Natural killer cell treated with Interleukin-12 subunit alpha and Interleukin-12 subunit beta and Interleukin-15 and Interleukin-18, amount 100 ng/mL, for 72 hours (primary cell): ENCODE data around the gene AGMAT. TPM values are rescaled to one million over a fixed set of nuclear protein-coding genes. Genes with fewer than 3 reads are reported as not detected.
A peak's percentile ranks its signal among the peaks of the same experiment; 100 is the strongest.
"Not testable (repeated sequence)": the region's sequence is repeated elsewhere in the genome, so short reads cannot be mapped to it uniquely, and the experiment has no call there.

Experiments
- ATAC-seq, 2 donors: fragments of 150-1000 bp; cut with Tn5 transposase in 1 of 2; sonication (Bioruptor Pico), chemical (Tn5 transposase) in 1 of 2; 2 replicates each; pipeline ENCODE4 v1.10.0; 2021
- DNase-seq: peaks from one replicate; pipeline ENCODE4 v3.0.0; 2022; ENCODE audit warnings: low spot score
- H3K27ac Mint-ChIP-seq, 2 donors: 1 replicate in 1 of 2; 2 replicates in 1 of 2; pipeline ENCODE4 v1.8.0; 2022; ENCODE audit warnings: mixed read lengths in 2 of 2, mild to moderate bottlenecking in 1 of 2, moderate library complexity in 1 of 2
- H3K27me3 Mint-ChIP-seq, 2 donors: 1 replicate in 1 of 2; 2 replicates in 1 of 2; pipeline ENCODE4 v1.8.0; 2022; ENCODE audit warnings: mixed read lengths in 2 of 2
- H3K36me3 Mint-ChIP-seq: one replicate; pipeline ENCODE4 v1.8.0; 2022; ENCODE audit warnings: mixed read lengths
- H3K4me1 Mint-ChIP-seq, 2 donors: 1 replicate in 1 of 2; 2 replicates in 1 of 2; pipeline ENCODE4 v1.8.0; 2022; ENCODE audit warnings: low read depth in 2 of 2, mixed read lengths in 2 of 2, mild to moderate bottlenecking in 1 of 2
- H3K4me3 Mint-ChIP-seq: one replicate; pipeline ENCODE4 v1.8.0; 2022; ENCODE audit warnings: mixed read lengths
- H3K9me3 Mint-ChIP-seq: 2 replicates; pipeline ENCODE4 v1.8.0; 2022; ENCODE audit warnings: mixed read lengths
- total RNA-seq, 2 donors: library from RNA; stranded (reverse); gene quantifications; one replicate each; pipeline ENCODE4 v1.2.3, GENCODE V29; 2022

Gene AGMAT
- total RNA-seq, 2 donors from 2014 or later, result 3.4 to 8.6 TPM

DNA sequence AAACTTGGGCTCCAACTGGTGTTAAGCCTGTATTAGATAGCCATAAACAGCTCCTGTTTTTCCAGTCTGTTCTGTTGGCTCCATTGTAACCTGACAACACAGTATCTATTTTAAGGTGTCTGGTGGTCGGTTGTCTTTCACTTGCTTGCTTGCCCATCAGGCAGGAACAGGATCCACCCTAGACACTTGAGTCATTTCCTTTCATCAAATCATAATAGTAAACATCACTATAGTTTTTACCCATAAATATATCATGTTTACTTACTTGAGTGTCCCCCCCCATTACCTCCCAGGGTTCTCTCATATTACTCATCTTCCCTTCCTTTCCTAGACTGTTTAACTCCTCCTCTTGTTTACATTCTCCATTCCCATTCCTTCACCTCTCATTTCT lies 35.3 kb upstream of the AGMAT start:
- Mint-ChIP-seq H3K36me3 (no peaks in the 10 kb centered on the region), H3K9me3 (no peaks in the 10 kb centered on the region), H3K4me3 (peak overlapping the region; percentile 28), H3K27me3 (no peaks in the 10 kb centered on the region), H3K4me1 (peaks cover 31 to 52% of the 10 kb centered on the region in 2 donors), H3K27ac (peak overlapping the region; percentile 80 to 85)
- DNase-seq (no peak), ATAC-seq (no peak)

DNA sequence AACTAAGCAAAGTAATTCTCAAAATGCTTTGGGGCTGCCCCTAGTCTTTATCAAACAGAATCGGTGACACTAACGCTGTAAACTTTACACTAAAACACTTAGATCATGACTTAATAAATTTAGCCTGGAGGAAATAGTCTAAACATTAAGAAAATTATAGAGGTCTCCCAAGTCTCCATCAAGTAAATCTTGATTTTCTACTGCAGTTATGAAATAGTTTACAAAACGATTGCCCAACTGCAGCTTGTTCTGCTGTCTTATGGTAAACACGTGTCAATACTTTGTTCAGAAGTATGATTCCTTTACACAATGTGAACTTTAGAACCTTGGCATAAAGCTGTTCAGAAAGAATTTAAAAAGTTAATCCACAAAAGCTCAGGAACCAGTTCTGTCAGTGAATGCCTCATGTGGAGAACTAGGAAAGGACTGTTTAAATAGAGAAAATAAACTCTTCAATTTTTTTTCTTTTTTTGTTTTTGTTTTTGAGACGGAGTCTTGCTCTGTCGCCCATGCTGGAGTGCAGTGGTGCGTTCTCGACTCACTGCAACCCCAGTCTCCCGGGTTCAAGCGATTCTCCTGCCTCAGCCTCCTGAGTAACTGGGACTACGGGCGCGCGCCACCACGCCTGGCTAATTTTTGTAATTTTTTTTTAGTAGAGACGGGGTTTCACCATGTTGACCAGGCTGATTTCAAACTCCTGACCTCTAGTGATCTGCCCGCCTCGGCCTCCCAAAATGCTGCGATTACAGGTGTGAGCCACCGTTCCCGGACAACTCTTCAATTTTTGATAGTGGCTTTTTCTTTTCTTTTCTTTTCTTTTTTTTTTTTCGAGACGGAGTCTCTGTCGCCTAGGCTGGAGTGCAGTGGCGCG lies 34.0 kb upstream of the AGMAT start:
- no peaks in the 10 kb centered on the region for H3K9me3 Mint-ChIP-seq
- ATAC-seq (no peak), DNase-seq (no peak)
- H3K4me3 Mint-ChIP-seq, result peak overlapping the region; percentile 86
- no peaks in the 10 kb centered on the region for H3K27me3 Mint-ChIP-seq
- no peaks in the 10 kb centered on the region for H3K36me3 Mint-ChIP-seq
- peaks cover 27 to 47% of the 10 kb centered on the region in 2 donors for H3K4me1 Mint-ChIP-seq
- peak overlapping the region; percentile 80 to 95 for H3K27ac Mint-ChIP-seq

DNA sequence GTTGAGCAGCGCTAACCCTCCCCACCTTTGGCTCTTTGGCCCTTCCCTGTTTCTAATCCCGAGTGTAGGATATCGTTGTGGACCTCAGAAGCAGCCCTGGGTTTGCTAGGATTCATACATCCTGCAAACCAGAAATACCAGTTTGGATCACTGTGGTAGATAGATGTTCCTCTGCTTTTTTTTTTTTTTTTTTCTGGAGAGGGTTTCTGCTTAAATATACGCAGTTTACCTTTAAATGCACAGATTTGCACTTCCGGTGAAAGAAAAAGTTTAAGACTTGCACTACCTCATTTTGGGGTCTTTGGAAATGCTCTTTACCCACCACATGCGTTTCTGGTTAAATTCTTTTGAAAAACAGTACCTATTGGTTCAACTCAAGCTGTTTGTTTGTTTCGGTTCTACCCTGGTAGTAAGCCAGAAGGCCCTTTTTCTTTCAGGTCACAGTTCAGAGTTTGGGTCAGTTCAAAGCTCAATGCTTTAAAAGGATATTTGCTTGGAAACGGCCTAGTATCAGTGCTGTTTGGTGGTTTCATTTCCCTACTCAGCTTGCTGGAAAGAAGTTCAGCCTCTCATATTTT lies 33.3 kb upstream of the AGMAT start:
- H3K9me3 Mint-ChIP-seq, result no peaks in the 10 kb centered on the region
- peak overlapping the region; percentile 80 to 95 for H3K27ac Mint-ChIP-seq
- peaks cover 27 to 47% of the 10 kb centered on the region in 2 donors for H3K4me1 Mint-ChIP-seq
- no peak for DNase-seq
- peak overlapping the region; percentile 86 for H3K4me3 Mint-ChIP-seq
- no peak for ATAC-seq
- H3K36me3 Mint-ChIP-seq, result no peaks in the 10 kb centered on the region
- H3K27me3 Mint-ChIP-seq, result no peaks in the 10 kb centered on the region

DNA sequence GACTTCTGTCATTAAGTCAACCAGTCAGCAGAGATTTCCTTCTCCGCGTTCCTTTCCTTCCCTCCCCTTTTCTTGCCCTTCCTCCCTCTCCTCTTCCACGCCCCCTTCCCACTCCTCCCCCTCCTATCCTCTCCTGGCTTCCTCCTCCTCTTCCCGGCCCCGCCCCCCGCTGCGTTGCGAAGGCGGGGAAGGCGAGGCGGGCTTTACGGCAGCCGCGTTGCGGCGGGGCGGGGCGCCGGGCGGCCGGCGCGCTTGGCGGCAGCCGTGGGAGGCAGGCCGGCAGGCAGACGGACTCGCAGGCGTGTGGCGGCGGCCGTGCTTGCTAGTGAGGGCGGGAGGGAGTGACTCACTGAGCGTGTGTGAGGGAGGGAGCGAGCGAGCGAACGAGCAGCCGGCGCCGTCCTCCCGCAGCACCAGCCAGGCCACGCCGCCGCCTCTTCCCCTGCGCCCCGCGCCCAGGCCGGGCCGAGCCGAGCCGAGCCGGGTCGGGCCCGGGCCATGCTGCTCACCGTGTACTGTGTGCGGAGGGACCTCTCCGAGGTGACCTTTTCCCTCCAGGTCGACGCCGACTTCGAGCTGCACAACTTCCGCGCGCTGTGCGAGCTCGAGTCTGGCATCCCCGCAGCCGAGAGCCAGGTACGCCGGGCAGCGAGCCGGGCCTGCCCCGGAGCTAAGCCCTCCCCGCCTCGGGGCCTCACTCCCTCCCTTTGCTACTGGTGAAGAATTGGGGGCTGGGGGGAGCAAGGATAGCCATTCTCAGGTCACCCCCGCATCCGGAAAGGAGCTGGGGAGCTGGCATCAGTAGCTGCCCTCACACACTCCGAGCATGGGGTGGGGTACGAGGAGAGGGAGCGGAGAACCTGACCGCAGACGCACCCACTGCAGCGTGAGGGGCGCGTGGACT lies 32.6 kb upstream of the AGMAT start, which contains the start of gene DDI2:
Gene DDI2 (plus strand): TSS at position 286 of the 904 bp plus-strand sequence. CDS start 213 bp downstream, at position 499.
- H3K27ac Mint-ChIP-seq, result peak within 1 kb of the TSS; percentile 80 to 95
- peaks cover 21 to 39% of the 10 kb centered on the region in 2 donors for H3K4me1 Mint-ChIP-seq
- peak; percentile 98 for DNase-seq
- H3K9me3 Mint-ChIP-seq, result no peaks in the 10 kb centered on the region
- peak; percentile 96 to 98 for ATAC-seq
- peak within 1 kb of the TSS; percentile 86 for H3K4me3 Mint-ChIP-seq
- no peaks in the 10 kb centered on the region for H3K27me3 Mint-ChIP-seq
- H3K36me3 Mint-ChIP-seq, result no peaks in the 10 kb centered on the region

DNA sequence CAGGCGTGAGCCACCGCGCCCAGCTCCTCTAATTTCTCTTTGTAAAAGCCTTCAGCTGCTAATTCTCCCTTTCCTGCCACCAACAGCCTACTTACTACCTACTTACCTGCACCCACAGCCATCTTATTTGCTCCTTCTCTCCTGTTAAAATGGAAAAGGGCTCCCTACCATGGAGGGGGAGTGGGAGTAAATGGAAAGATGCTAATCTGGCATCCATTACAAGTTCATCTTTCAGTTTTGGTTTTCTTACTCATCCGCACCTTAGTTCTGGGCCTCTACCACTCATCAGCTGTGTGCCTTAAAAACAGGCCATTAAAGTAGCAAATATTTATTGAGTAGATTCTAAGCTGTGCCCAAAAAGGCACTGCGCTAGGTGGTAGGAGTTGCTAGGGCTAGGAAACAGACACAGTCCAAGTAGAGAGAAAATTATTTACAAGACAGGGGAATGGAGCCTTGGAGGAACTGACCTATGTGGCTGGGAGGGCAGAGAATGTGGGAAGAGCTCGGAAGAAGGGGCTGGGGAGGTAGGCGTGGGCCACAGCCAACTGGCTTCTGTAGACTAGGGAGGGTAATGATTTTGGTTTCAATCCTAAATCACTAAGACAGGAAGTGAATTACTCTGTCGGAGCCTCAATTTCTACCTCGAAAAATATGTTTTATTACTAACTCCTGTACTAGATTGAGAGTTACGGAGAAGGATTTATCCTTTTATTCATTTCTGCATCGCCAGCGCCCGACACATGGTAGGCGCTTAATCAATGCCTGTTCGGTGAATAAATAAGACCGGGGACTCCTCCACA lies 31.7 kb upstream of the AGMAT start:
- H3K27ac Mint-ChIP-seq, result peak overlapping the region; percentile 78 to 90
- ATAC-seq, result peak in 1 of 2 donors; percentile 21

DNA sequence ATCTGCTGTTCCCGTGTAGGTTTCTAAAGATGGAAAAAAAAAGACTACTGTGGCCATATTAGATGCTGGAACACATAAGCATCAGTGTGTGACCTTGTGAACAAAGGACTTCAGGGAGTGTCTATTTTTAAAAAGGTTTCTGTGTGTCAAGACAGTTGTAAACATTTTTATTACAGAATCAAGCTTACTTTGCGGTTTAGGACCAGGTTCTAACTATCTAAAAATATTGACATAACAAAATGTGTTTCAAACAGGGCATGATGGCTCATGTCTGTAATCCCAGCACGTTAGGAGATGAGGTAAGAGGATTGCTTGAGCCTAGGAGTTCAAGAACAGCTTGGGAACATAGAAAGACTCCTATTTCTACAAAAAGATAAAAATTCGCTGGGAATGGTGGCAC lies 25.3 kb upstream of the AGMAT start:
- H3K4me3 Mint-ChIP-seq, result no peak overlapping the region
- H3K4me1 Mint-ChIP-seq, result no peaks in the 10 kb centered on the region
- no peaks in the 10 kb centered on the region for H3K36me3 Mint-ChIP-seq
- no peak for DNase-seq
- H3K27me3 Mint-ChIP-seq, result no peaks in the 10 kb centered on the region
- H3K27ac Mint-ChIP-seq, result no peak overlapping the region
- no peak for ATAC-seq
- H3K9me3 Mint-ChIP-seq, result no peaks in the 10 kb centered on the region

More for the DNA sequence above, 31.7 kb upstream of the AGMAT start:
- no peaks in the 10 kb centered on the region for H3K36me3 Mint-ChIP-seq
- H3K4me3 Mint-ChIP-seq, result peak overlapping the region; percentile 86
- peaks cover 19 to 35% of the 10 kb centered on the region in 2 donors for H3K4me1 Mint-ChIP-seq
- H3K9me3 Mint-ChIP-seq, result no peaks in the 10 kb centered on the region
- no peak for DNase-seq
- no peaks in the 10 kb centered on the region for H3K27me3 Mint-ChIP-seq

DNA sequence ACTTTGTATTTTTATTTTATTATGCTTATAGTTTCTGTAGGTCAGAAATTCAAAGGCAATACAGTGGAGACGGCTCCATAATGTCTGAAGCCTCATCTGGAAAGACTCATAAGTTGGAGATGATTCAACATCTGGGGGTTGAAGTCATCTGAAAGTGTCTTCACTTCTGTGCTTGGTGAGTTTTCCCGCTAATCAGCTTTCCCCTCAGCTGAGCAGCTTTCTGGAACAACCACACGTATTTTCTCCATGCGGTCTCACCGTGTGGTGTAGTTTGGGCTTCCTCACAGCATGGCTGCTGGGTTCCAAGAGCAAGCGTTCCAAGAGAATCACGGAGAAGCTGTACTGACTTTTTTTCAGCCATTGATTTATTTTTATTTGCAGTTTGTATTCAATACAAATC lies 24.8 kb upstream of the AGMAT start:
- no peak overlapping the region for H3K4me3 Mint-ChIP-seq
- no peaks in the 10 kb centered on the region for H3K4me1 Mint-ChIP-seq
- H3K27me3 Mint-ChIP-seq, result no peaks in the 10 kb centered on the region
- no peaks in the 10 kb centered on the region for H3K36me3 Mint-ChIP-seq
- DNase-seq, result no peak
- ATAC-seq, result no peak
- no peaks in the 10 kb centered on the region for H3K9me3 Mint-ChIP-seq
- H3K27ac Mint-ChIP-seq, result no peak overlapping the region

DNA sequence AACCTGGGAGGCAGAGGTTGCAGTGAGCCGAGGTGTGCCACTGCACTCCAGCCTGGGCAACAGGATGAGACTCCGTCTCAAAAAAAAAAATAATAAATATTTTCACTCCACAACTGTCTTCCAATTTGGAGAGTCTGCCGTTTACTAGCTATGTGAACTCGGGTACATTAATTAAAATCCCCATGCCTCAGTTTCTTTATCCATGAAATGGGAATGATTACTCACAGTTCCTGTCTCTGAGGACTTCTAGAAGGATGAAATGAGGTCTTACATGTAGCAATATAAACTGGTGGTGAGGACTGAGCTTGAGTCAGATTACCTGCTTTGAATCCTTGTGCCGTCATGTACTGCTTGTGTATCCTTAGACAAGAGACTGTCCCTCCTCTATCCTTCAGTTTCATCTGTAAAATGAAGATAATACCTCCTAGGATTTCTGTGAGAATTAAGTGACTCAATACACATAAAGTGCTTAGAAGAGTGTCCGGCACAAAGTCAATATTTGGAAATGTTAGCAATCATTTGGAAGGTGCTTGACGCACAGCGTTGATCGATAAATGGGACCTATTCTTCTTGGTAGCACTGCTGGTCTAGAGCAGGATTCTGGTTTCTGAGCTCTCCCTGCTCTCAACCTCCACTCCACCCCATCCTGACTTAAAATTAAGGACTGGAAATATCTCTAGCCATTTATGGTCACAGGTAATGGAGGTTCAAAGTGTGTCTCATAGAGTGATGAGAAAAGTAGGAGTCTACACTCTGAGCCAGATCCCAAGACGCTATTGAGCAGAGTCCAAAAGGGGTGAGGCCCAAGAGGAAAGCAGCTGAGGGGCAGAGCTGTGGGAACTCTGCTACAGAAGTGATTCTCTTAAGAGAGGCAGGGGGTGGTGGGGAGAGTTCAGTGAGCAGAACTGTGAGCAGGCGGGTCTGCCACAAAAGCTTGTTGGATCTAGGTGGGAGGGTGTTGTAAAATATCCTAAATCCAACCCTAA lies 20.8 kb upstream of the AGMAT start:
- no peak for ATAC-seq
- Mint-ChIP-seq H3K36me3 (no peaks in the 10 kb centered on the region), H3K27me3 (no peaks in the 10 kb centered on the region), H3K9me3 (no peaks in the 10 kb centered on the region), H3K4me3 (no peak overlapping the region), H3K27ac (no peak overlapping the region), H3K4me1 (peaks cover 11 to 13% of the 10 kb centered on the region in 2 donors)
- DNase-seq, result no peak

GRCh38 chr1:15604400-15604799 lies 19.5 kb upstream of the AGMAT start:
- H3K9me3 Mint-ChIP-seq, DNase-seq, ATAC-seq, H3K36me3 Mint-ChIP-seq, H3K27me3 Mint-ChIP-seq: not testable (repeated sequence)
- peaks cover 11 to 13% of the 10 kb centered on the region in 2 donors for H3K4me1 Mint-ChIP-seq
- peak overlapping the region; percentile 84 for H3K4me3 Mint-ChIP-seq
- peak overlapping the region in 1 of 2 donors; percentile 80 for H3K27ac Mint-ChIP-seq

DNA sequence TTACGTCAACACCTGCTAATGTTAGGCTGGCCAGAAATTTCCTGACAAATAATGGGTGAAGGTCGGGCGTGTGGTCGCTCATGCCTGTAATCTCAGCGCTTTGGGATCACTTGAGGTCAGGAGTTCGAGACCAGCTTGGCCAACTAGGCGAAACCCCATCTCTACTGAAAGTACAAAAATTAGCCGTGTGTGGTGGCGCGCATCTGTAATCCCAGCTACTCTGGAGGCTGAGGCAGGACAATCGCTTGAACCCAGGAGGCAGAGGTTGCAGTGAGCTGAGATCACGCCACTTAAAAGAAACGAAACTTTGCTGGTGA lies 19.1 kb upstream of the AGMAT start:
- ATAC-seq, H3K27me3 Mint-ChIP-seq, H3K9me3 Mint-ChIP-seq, H3K36me3 Mint-ChIP-seq, DNase-seq: not testable (repeated sequence)
- Mint-ChIP-seq H3K27ac (peak overlapping the region; percentile 80 to 92), H3K4me1 (peaks cover 11 to 13% of the 10 kb centered on the region in 2 donors), H3K4me3 (peak overlapping the region; percentile 84)

DNA sequence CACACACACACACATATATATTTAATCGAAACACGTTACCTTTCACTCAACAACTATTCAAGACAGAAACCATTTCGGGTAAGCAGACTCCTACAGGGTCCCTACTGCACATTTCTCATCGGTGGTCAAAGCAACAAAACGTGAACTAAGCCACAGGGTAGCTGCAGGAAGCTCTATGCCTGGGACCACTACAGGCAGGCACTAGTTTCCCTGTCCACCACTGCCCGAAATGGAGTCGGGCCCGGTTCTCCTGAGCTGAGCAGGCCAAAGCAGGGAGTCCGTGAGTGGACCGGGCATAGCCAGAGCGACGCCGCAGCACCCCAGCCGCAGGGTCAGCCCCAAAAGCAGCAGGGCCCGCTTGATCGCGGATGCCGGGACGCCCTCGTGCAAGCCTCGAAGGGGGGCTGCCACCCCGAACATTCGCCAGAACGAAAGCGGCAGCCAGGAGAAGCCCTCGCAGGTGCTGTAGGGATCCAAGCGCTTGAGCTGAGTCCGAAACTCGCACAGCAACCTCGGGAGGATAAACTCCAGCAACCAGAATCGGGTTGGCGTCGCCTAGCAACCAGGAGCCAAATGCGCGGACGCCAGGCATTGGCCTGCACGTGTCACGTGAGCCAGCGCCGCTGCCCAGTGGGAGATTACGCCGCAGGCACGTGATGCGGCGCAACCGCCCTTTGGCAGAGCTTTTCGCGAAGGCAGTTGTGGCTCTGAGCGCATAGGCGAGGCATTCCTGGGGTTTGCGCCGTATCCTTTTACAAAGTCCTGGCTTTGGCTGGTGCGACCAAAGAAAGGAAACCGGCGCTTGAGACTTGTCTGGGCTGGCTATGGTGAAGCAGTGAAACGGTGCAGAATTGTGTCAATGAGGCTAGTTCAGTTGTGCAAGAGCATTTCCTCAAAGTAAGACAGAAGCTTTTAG lies 18.5 kb upstream of the AGMAT start:
- Mint-ChIP-seq H3K4me3 (peak overlapping the region; percentile 84), H3K36me3 (no peaks in the 10 kb centered on the region), H3K27me3 (peaks cover 0 to 6% of the 10 kb centered on the region in 2 donors), H3K9me3 (no peaks in the 10 kb centered on the region), H3K27ac (peak overlapping the region; percentile 80 to 92), H3K4me1 (peaks cover 11 to 13% of the 10 kb centered on the region in 2 donors)
- ATAC-seq (peak; percentile 97), DNase-seq (peak; percentile 92)
